Measurements from ENCODE around the gene BBS1. TPM values are rescaled to one million over a fixed set of nuclear protein-coding genes. Genes with fewer than 3 reads are reported as not detected.

BBS1 gene
- total RNA-seq, 1 experiment from 2014 or later, result 29.8 TPM

- peaks cover 6% of the 10 kb centered on the region; the same call in 1 of the 2 replicates for H3K79me2 ChIP-seq (ENCODE audit: insufficient read depth, low read length)
- no peak overlapping the region for H3K27ac ChIP-seq (ENCODE audit: low read depth, low read length)
- H3K9me3 ChIP-seq (ENCODE audit: control insufficient read depth in 1 of 2, insufficient read depth in 1 of 2, low read depth in 1 of 2, low read length in 2 of 2), result no peaks in the 10 kb centered on the region
- H3K27me3 ChIP-seq (ENCODE audit: insufficient read depth, low read length), result no peaks in the 10 kb centered on the region
- TF ChIP-seq ELF1 (IDR thresholded peaks at IDR 0.05; ENCODE audit: borderline replicate concordance, low read depth), result no peak
- no peak for TF ChIP-seq SRF (IDR thresholded peaks at IDR 0.05; ENCODE audit: low read depth)
- TF ChIP-seq EZH2phosphoT487 (IDR thresholded peaks at IDR 0.05; ENCODE audit: borderline replicate concordance), result no peak
- no peak for TF ChIP-seq CBX3 (IDR thresholded peaks at IDR 0.05; ENCODE audit: low read depth)
- TF ChIP-seq JUND (IDR thresholded peaks at IDR 0.05), result no peak
- TF ChIP-seq POLR2A (IDR thresholded peaks at IDR 0.05; ENCODE audit: borderline replicate concordance, extremely low read depth, insufficient read depth, insufficient read length), result no peak
- no peak for TF ChIP-seq REST (IDR thresholded peaks at IDR 0.05; ENCODE audit: low read depth)
- no peak for TF ChIP-seq POLR2AphosphoS5 (IDR thresholded peaks at IDR 0.05; ENCODE audit: low read depth, low read length)
- TF ChIP-seq ATF3 (IDR thresholded peaks at IDR 0.05), result no peak
- no peak for TF ChIP-seq ZNF274 (IDR thresholded peaks at IDR 0.05; ENCODE audit: low read depth, low read length)
- no peak for TF ChIP-seq YY1 (IDR thresholded peaks at IDR 0.05; ENCODE audit: extremely low read depth, insufficient replicate concordance, low read depth, low read length)
- BruUV-seq (replicated peaks), result no TSS peak
- H3K4me2 ChIP-seq (ENCODE audit: low read length), result no peak overlapping the region
- H4K20me1 ChIP-seq (ENCODE audit: insufficient read depth), result no peaks in the 10 kb centered on the region
- ChIA-PET CTCF (interaction anchor here (0.9 kb wide), 1 partner anchor 90 kb away, joined by 3 read pairs; no protein-coding TSS in a partner anchor), RAD21 (ENCODE audit: low non-redundant PET in 1 of 2, low total read pairs in 2 of 2, uncharacterized antibody in 2 of 2, unreplicated experiment in 2 of 2) (no interaction called here), POLR2A (no interaction called here)
- peaks cover 8 to 12% of the 10 kb centered on the region in 2 experiments; a peak in 2 of 4 replicates for H3K36me3 ChIP-seq (ENCODE audit: control insufficient read depth in 1 of 2, insufficient read depth in 2 of 2, low read length in 2 of 2)
- H3K4me1 ChIP-seq (ENCODE audit: control insufficient read depth in 1 of 2, insufficient read depth in 2 of 2, low read length in 2 of 2), result peaks cover 0 to 8% of the 10 kb centered on the region in 2 experiments; a peak in 1 of 4 replicates
- no peaks in the 10 kb centered on the region for H3K9me2 ChIP-seq (ENCODE audit: insufficient read depth)
- no peak overlapping the region for H3K4me3 ChIP-seq (replicated peaks in 1 of 2; ENCODE audit: low read depth in 1 of 2, low read length in 2 of 2)
- no peak overlapping the region for H3K9ac ChIP-seq (ENCODE audit: low read length)
- no peak for ATAC-seq
- DNase-seq (ENCODE audit: low read depth, low spot score), result no peak
- intact Hi-C loops (cut with micrococcal nuclease), result no loop called here
- no peak overlapping the region for H2AFZ ChIP-seq (ENCODE audit: low read depth, low read length, poor library complexity, severe bottlenecking)
Observed at GRCh38 chr11:66475349-66476172, 34.9 kb upstream of the BBS1 start.
